ENCODE results near the gene EFEMP1. TPM values are rescaled to one million over a fixed set of nuclear protein-coding genes. Genes with fewer than 3 reads are reported as not detected.

Gene EFEMP1
- total and polyA plus RNA-seq, 8 donors: 7.0 to 50.8 (median 21.0) TPM

- peak in 1 of 4 donors; percentile 15 for ATAC-seq
These were observed 48.0 kb downstream of the EFEMP1 start for GRCh38 chr2:55875434-55876135.

GRCh38 chr2:55874338-55874737 is 49.2 kb downstream of the EFEMP1 start:
- H3K9me3 ChIP-seq: no peaks in the 10 kb centered on the region
- no peak for TF ChIP-seq CTCF (IDR thresholded peaks at IDR 0.05)
- 77 to 79% methylated on average over 2 of the region's 2 CpGs for WGBS, 2 donors
- FAIRE-seq (no peak), ATAC-seq (no peak), DNase-seq (no peak)
- no peak overlapping the region for H3K27ac ChIP-seq
- no peaks in the 10 kb centered on the region for H3K4me1 ChIP-seq
- intact Hi-C loops (cut with DNase I): no loop called here
- no peaks in the 10 kb centered on the region for H3K27me3 ChIP-seq
- no peaks in the 10 kb centered on the region for H3K36me3 ChIP-seq
- H3K4me3 ChIP-seq: no peak overlapping the region

More at GRCh38 chr2:55875434-55876135, 48.0 kb downstream of the EFEMP1 start:
- WGBS, 2 donors: 75 to 85% methylated on average over 4 of the region's 4 CpGs
- no peaks in the 10 kb centered on the region for H3K27me3 ChIP-seq
- FAIRE-seq: no peak
- no peak for TF ChIP-seq CTCF (IDR thresholded peaks at IDR 0.05)
- H3K9me3 ChIP-seq: no peaks in the 10 kb centered on the region
- intact Hi-C loops (cut with DNase I): no loop called here
- no peaks in the 10 kb centered on the region for H3K4me1 ChIP-seq
- H3K27ac ChIP-seq: no peak overlapping the region
- no peak overlapping the region for H3K4me3 ChIP-seq
- DNase-seq: no peak
- no peaks in the 10 kb centered on the region for H3K36me3 ChIP-seq

- H3K9me3 ChIP-seq: no peaks in the 10 kb centered on the region
- no peaks in the 10 kb centered on the region for H3K36me3 ChIP-seq
- DNase-seq: no peak
- no peak for TF ChIP-seq CTCF (IDR thresholded peaks at IDR 0.05)
- H3K27me3 ChIP-seq: no peaks in the 10 kb centered on the region
- no peak for FAIRE-seq
- no peaks in the 10 kb centered on the region for H3K4me1 ChIP-seq
- no peak overlapping the region for H3K4me3 ChIP-seq
- H3K27ac ChIP-seq: no peak overlapping the region
- peak in 2 of 4 donors; percentile 63 to 70 for ATAC-seq
- intact Hi-C loops (cut with DNase I): no loop called here
These were observed 51.9 kb downstream of the EFEMP1 start for GRCh38 chr2:55871637-55872036.

GRCh38 chr2:55869637-55870325 is 53.8 kb downstream of the EFEMP1 start:
- intact Hi-C loops (cut with DNase I): no loop called here
- WGBS, 2 donors: 92 to 96% methylated on average over 5 of the region's 5 CpGs
- Histone ChIP-seq H3K9me3 (no peaks in the 10 kb centered on the region), H3K36me3 (no peaks in the 10 kb centered on the region), H3K27me3 (no peaks in the 10 kb centered on the region), H3K27ac (no peak overlapping the region), H3K4me1 (no peaks in the 10 kb centered on the region), H3K4me3 (no peak overlapping the region)
- no peak for FAIRE-seq
- no peak for DNase-seq
- TF ChIP-seq CTCF (IDR thresholded peaks at IDR 0.05): no peak
- ATAC-seq: no peak

All from pancreas (tissue), 10 donors.